HL-60/S4 (cell line): Measurements from ENCODE around the gene ALDH3B2.
"Not testable (repeated sequence)": the region's sequence is repeated elsewhere in the genome, so short reads cannot be mapped to it uniquely, and the experiment has no call there.

ENCODE experiments used
- in situ Hi-C: fragments of 300-500 bp; cut with MboI; formaldehyde crosslinking; loops from 2 replicates; pipeline ENCODE4 v1.14.3; 2022; ENCODE audit warnings: low sequenced_read_pairs

Gene ALDH3B2

DNA sequence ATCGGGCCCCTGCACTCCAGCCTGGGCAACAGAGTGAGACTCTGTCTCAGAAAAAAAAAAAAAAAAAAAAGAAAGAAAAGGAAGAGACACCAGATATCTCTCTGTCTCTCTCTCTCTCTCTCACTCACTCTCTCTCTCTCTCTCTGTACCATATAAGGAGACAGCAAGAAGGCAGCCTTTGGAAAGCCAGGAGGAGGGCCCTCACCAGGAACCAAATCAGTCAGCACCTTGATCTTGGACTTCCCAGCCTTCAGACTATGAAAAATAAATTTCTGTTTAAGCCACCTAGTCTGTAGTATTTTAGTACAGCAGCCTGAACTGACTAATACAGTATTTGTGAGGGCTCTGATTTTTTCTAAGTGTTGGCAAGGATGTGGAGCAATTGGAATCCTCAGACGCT lies 13.6 kb upstream of the ALDH3B2 start:
- in situ Hi-C loops: no loop called here

GRCh38 chr11:67685641-67686332 lies 11.4 kb upstream of the ALDH3B2 start:
- in situ Hi-C loops: not testable (repeated sequence)

DNA sequence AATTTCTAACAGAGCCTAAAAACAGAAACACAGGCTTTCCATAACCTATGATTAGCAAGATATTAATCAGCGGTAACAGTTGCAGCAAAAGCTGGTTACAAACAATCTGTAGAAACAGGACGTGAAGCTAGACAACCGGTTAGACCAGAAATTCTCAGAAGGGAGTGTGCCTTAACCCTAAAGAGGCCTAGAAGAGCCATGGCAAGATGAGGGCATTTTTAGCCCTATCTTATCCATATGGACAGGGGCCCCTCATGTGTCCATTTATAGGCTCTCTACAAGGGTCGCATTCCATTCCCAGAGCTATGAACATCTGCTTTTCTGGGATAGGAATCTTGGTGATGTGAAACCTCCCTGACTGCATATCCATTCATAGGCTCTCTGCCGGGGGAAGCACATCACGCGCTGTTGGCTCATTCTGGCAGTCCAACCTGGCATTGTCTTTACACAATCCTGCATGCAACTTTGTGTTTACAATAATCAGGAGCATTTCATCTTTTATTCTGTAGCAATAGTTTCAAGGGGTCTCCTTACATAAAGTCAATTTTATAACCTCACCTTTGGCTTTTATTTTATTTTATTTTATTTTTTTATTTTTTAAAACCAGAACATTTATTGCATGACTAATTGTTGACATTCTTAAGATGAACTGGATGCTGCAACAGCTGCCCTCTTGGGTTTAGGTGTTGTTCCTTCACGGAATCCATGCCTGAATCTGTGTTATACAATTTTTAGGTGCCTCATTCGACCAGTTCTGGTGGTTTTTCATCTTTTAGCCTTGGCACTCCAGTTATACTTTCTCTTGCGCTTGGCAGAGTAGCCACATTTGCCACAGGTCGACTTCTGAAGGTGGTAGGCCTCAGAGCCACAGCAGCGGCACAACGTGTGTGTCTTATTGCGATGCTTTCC lies 8.0 kb upstream of the ALDH3B2 start:
- in situ Hi-C loops: not testable (repeated sequence)

DNA sequence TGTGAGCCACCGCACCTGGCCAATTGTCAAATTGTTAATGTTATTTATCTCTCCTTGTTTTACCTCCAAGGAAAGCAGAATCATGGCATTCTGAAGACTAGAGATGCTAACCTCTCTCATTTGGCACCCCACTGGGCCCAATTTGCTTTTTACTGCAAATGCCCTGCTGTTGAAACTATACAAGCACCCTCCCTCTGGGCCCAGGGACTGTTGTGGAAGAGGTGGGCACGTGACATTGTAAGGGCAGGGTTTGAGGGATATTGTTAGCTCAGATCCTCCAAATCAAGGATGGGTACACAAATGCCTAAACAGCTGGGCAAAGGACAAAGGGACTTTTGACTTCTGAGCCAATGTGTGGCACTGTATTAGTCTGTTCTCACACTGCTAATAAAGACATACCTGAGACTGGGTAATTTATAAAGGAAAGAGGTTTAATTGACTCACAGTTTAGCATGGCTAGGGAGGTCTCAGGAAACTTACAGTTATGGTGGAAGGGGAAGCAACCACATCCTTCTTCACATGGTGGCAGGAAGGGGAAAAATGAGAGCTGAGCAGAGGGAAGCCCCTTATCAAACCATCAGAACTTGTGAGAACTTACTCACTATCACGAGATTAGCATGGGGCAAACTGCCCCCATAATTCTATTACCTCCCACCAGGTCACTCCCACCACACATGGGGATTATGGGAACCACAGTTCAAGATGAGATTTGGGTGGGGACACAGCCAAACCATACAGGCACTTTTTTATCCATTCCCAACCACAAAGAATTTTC lies 6.5 kb upstream of the ALDH3B2 start:
- in situ Hi-C loops: no loop called here

- in situ Hi-C loops: no loop called here
These were observed 780 bp upstream of the ALDH3B2 start for GRCh38 chr11:67675058-67675747.

DNA sequence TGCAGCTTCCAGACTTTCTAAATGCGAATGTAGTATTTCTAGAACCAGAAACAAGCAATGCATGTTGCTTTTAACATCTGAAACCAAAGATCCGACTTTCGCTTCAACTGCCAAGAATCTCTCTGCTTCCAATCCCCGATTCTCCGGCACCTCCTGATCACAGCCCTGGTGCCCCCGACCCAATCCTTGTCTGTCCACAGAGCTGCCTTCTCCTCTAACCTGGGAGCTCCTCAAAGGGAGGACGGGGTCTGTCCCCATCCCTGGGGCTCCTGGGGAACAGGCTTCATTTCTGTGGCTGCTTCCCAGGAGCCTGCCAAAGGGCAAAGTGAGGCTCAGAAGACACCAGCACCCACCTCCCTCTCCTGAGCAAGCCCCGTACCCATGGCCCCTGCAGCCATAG lies 521 bp downstream of the ALDH3B2 start:
- in situ Hi-C loops: no loop called here

DNA sequence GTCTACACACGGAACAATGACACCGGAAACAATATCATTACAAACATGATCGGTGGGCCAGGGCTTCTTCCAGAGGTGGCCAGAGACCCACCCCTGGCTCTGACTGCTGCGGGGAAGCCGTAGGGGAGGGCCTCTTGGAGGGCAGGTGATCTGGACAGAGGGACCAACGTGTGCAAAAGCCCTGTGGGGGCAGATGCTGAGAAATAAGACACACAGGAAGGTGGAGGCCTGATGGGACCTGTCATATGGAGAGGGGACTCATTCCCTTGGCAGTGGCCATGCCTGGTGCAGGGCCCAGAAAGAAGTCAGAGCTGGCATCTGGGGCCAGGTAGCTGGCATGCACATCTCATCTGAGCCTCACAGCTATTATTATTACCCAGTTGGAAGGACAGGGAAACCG lies 1.1 kb downstream of the ALDH3B2 start:
- in situ Hi-C loops: no loop called here

GRCh38 chr11:67671211-67671520 lies 3.3 kb downstream of the ALDH3B2 start:
- in situ Hi-C loops: no loop called here

DNA sequence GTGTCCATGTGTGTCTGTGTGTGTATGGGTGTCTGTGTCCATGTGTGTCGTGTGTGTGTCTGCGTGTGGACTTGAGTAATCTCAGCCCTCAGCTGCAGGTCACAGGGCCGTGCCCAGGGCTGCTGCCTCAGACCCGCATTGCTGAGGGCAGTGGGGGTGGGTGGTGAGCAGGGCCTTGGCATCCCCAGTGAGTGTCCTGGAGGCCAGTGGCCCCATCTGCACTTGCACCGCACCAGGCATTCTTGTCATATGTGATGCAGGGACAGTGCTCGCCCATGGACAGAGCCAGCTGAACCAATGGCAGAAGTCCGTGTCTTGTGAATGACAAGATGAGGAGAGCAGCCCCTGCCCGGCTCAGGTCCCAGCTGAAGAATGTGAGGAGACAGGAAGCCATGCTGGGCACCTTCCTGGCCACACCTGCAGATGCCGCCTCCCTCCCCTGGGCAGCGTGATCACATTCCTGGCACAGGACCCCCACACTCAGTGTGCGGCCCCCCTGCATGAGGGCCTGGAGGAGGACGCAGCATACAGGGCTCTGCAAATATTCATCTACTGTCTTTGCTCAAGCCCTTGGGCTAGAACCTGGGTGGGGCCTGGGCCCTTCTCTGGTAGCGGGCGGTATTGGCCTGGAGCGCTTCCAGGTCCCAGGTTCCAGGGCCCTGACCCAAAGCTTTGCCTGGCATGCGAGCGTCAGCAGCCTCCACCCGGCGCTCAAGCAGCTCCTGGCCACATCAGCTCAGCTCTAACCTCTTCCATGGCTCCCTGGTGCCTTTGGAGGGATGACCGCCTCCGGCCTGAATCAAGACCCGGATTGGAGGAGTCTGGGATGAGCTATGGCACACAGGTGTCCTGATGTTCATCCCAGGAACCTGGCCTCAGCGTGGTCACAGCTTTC lies 3.9 kb downstream of the ALDH3B2 start:
- in situ Hi-C loops: no loop called here

GRCh38 chr11:67668192-67668551 lies 6.3 kb downstream of the ALDH3B2 start:
- in situ Hi-C loops: no loop called here

- in situ Hi-C loops: no loop called here
These were observed 6.8 kb downstream of the ALDH3B2 start for GRCh38 chr11:67667490-67668191.

GRCh38 chr11:67666676-67667489 lies 7.5 kb downstream of the ALDH3B2 start:
- in situ Hi-C loops: no loop called here

GRCh38 chr11:67666303-67666645 lies 8.1 kb downstream of the ALDH3B2 start:
- in situ Hi-C loops: no loop called here

DNA sequence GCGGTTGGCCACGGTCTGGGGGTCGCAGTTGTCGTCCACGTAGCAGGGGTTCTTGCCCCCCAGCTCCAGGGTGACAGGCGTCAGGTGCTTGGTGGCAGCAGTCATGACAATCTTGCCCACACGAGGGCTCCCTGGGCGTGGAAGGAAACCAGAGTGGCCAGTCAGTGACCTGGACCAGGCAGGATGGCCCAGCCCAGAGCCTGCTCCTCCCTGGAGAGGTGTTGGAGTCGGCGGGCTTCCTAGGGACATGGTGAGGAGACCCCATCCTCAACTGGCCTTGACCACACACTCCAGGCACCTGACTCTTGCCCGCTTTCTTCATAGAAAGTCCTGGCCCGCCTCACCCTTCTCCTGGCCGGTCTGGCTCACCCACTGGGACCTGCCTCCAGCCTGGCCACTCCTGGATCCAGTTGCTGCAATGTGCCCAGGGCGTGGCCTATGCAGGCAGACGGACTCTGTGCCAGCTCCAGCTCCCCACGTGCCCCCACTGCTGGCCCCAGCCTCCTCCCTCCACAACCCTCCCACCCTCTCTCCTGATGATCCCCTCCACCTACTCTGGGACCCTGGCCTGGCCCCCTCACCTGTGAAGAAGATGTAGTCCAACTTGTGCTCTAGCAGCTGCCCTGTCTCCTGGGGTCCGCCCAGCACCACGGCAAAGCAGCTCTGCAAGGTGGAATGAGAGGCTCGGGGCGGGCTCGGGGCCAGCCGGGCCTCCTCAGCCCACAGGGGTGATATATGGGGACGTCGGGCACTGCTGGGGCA lies 8.7 kb downstream of the ALDH3B2 start:
- in situ Hi-C loops: no loop called here

DNA sequence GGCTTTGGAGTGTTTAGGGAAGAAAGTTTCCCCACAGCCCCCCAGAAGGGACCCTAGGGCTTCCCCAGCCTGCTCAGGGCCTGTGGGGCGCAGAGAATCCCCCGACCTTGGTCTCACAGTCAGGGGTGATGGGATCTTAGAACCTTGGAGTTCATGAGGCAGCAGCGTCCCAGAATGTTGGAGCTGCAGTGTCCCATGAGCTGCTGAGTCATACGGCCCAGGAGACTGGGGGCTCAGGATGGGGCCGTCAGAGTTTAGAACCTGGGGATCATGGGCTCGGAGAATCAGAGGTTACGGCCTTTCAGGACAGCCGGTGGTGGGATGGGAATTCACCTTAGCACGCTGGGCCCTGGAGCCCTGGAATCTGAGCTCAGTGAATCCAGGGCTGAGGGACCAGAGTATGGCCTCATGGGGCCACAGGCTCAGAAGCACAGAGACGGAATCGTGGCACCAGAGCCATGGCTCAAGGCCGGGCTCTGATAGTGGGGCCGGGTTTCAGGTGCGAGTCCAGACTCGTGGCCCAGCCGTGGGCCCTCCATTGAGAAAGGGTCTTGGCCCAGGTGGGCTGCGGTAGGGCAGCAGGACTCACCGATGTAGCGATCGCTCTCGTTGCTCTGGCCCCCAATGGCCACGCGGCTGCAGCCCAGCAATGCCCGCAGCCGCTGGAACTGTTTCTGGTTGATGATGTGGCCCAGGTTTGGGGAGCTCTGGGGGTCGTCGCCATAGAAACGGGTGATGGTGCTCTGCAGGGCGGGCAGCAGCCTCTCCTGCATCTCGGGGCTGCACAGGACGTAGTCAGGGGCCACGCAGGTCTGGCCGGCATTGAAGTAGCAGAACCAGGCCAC lies 9.5 kb downstream of the ALDH3B2 start:
- in situ Hi-C loops: no loop called here

DNA sequence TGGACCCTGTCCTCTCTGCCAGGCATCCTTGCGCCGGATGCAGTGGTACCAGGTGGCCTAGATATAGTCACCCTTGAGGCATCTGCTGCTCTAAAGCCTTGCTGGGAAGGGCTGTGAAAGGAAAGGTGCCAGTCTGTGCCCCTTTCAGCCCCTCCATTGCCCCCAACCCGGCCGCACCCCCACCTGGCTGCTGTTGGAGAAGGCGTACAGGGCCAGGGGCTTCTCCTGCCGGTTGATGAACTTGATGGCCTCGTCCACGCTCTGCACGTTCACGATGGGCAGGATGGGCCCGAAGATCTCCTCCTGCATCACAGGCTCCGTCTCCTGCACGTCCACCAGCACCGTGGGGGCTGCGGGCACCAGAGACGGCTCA lies 10.2 kb downstream of the ALDH3B2 start:
- in situ Hi-C loops: no loop called here

DNA sequence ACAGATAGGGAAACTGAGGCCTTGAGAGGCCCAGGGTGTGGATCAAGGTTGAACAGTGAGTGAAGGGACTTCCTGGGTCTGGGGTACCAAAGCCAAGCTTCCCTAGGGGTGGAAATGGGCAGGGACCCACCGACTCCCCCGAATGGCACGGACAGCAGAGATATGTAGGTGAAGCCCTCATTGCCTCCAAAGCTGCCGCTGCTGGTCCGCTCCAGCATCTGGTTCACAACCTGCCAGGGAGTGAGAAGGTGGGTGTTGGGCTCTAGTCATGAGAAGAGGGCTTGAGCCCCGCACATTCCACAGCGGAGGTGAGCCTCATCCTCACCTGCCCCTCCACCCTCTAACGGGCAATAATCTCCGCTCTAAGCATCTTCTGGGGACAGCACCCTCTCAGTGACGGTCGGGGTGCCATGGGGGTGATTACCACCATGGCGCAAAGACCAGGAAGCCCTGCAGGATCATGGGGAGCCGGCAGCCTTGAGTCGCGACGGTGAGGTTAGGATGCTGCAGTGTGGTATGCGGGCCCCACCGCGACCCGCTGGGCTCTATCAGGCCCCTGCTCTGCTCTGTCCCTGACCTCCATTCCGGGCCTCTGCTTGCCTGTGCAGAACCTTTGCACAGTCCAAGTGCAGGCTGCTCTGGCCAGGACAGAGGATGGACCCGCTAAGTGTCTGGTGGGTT lies 10.8 kb downstream of the ALDH3B2 start:
- in situ Hi-C loops: no loop called here
